ENCODE measurements around the gene TMPRSS2.

The TMPRSS2 gene

DNA sequence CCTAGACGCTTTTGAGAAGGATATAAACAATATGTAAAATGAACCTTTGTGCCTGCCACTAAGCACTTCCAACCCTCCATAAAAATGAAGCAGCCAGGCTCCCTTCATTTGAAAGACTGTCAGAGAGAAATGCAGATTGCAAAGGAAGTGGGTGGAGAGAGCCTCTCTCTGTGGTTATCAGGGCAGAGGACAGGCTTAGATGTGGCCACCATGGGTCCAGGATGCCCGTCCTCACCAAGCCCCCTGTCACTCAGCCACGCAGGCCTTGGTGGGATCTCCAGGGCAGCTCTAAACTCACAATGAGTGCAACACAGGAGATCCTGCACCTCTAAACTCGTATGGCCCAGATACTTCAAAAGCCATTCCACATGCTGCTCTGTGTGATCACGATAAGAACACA, 37.9 kb downstream of the TMPRSS2 start:
- Histone ChIP-seq H3K4me2 (ENCODE audit: insufficient read depth, low read length) (no peak overlapping the region), H3K36me3 (ENCODE audit: insufficient read depth, low read length) (no peaks in the 10 kb centered on the region)

DNA sequence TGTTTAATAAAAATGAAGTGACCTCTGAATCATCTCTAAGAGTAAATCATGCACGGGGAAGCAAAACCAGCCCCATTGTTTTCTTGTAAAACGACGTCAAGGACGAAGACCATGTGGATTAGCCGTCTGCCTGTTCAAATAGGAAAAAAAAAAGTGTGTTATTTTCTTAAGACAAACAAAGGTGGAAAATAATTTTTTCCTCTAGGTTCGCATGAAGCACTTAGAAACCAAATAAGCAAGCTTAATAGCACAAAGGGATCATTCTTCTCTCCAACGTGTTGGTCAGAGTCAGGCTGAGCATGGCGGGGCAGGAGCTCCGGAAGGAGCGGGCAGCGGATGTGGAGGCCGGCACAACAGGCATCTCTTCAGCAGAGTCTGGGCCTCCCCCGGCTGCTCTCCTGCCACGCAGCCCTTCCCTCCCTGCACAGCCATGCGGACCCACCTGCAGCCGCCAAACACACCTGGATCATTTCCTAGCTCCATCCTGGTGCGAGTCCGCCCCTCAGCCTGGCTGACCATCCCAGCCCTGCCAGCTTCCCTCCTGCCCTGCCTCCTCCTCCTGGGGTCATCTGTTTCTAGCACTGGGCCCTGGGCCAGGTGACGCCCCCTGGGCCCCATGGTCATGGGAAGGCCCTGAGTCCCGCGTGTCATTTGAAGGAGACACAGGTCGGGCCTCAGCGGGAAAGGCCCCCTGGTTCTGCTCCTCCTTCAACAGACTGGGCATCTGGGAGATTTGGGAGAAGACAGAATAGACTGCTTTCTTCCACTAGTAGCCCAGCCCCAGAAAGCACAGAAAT, 41.7 kb downstream of the TMPRSS2 start:
- H3K27me3 ChIP-seq (ENCODE audit: insufficient read depth, low read length, poor library complexity) = peaks cover under 1% of the 10 kb centered on the region
- no peak overlapping the region for H2AFZ ChIP-seq (ENCODE audit: low read depth, low read length)
- H3K9me3 ChIP-seq (ENCODE audit: insufficient read depth, low read length, severe bottlenecking) = peaks cover 6% of the 10 kb centered on the region
- no peak overlapping the region for H3K4me3 ChIP-seq (ENCODE audit: low read depth in 1 of 2, low read length in 2 of 2)
- no peaks in the 10 kb centered on the region for H3K36me3 ChIP-seq (ENCODE audit: insufficient read depth, low read length)
- ATAC-seq (ENCODE audit: insufficient read depth, low read depth) = no peak
- H3K9ac ChIP-seq (ENCODE audit: low read depth, low read length) = no peak overlapping the region
- TF ChIP-seq, protein P1, sequence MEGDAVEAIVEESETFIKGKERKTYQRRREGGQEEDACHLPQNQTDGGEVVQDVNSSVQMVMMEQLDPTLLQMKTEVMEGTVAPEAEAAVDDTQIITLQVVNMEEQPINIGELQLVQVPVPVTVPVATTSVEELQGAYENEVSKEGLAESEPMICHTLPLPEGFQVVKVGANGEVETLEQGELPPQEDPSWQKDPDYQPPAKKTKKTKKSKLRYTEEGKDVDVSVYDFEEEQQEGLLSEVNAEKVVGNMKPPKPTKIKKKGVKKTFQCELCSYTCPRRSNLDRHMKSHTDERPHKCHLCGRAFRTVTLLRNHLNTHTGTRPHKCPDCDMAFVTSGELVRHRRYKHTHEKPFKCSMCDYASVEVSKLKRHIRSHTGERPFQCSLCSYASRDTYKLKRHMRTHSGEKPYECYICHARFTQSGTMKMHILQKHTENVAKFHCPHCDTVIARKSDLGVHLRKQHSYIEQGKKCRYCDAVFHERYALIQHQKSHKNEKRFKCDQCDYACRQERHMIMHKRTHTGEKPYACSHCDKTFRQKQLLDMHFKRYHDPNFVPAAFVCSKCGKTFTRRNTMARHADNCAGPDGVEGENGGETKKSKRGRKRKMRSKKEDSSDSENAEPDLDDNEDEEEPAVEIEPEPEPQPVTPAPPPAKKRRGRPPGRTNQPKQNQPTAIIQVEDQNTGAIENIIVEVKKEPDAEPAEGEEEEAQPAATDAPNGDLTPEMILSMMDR (IDR thresholded peaks at IDR 0.05; ENCODE audit: borderline replicate concordance, extremely low read depth, low read length, poor library complexity, severe bottlenecking) = no peak
- no peak for TF ChIP-seq EZH2 (IDR thresholded peaks at IDR 0.05; ENCODE audit: borderline replicate concordance, low read depth, low read length, severe bottlenecking)
- no peak overlapping the region for H3K4me2 ChIP-seq (ENCODE audit: insufficient read depth, low read length)
- no peaks in the 10 kb centered on the region for H3K79me2 ChIP-seq (ENCODE audit: insufficient read depth, low read length)
- H4K20me1 ChIP-seq (ENCODE audit: insufficient read depth, low read length) = no peaks in the 10 kb centered on the region
- no peak overlapping the region for H3K27ac ChIP-seq (ENCODE audit: low read length)
- DNase-seq = no peak
- H3K4me1 ChIP-seq (ENCODE audit: insufficient read depth, low read length) = peaks cover 7% of the 10 kb centered on the region; the same call in 1 of the 2 replicates

More for the DNA sequence above, 37.9 kb downstream of the TMPRSS2 start:
- peak; percentile 36 for DNase-seq
- Histone ChIP-seq H3K4me3 (ENCODE audit: low read depth in 1 of 2, low read length in 2 of 2) (no peak overlapping the region), H3K4me1 (ENCODE audit: insufficient read depth, low read length) (peaks cover 7% of the 10 kb centered on the region; the same call in 1 of the 2 replicates), H3K79me2 (ENCODE audit: insufficient read depth, low read length) (no peaks in the 10 kb centered on the region), H2AFZ (ENCODE audit: low read depth, low read length) (no peak overlapping the region), H4K20me1 (ENCODE audit: insufficient read depth, low read length) (no peaks in the 10 kb centered on the region), H3K27ac (ENCODE audit: low read length) (no peak overlapping the region), H3K9me3 (ENCODE audit: insufficient read depth, low read length, severe bottlenecking) (no peaks in the 10 kb centered on the region), H3K27me3 (ENCODE audit: insufficient read depth, low read length, poor library complexity) (peaks cover 4% of the 10 kb centered on the region), H3K9ac (ENCODE audit: low read depth, low read length) (no peak overlapping the region)
- TF ChIP-seq EZH2 (IDR thresholded peaks at IDR 0.05; ENCODE audit: borderline replicate concordance, low read depth, low read length, severe bottlenecking) = no peak
- TF ChIP-seq, protein P1 (IDR thresholded peaks at IDR 0.05; ENCODE audit: borderline replicate concordance, extremely low read depth, low read length, poor library complexity, severe bottlenecking) = no peak
- peak; percentile 80 for ATAC-seq (ENCODE audit: insufficient read depth, low read depth)

DNA sequence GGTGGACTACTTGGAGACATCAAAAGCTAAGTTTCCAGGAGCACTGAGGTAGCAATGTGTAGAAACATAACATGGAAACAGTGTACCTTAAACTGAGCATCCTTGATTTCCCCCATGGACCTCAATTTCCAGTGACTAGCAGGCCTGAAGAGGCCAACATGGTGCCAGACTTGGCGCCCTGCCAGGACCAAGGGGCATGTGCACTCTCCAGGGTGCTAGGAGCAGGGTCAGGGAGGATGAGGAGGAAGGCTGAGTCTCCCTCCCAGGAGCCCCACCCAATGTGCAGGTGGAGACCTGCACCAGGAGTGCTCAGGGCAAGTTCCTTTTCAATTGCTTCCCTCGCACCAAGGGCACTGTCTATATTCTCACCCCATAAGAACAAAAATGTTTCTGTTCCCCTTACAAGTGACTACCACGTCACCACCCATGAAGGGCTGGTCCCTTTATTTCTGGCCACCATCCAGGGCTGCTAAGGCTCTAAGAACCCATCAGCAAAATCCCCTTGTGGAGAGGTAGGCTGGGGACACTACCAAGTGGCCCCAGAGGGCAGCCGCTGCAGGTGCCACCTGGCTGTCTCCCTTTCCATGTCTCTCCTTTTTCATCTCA, 42.7 kb downstream of the TMPRSS2 start:
- H3K4me2 ChIP-seq (ENCODE audit: insufficient read depth, low read length) = no peak overlapping the region

More for the DNA sequence above, 42.7 kb downstream of the TMPRSS2 start:
- ATAC-seq (ENCODE audit: insufficient read depth, low read depth) (no peak), DNase-seq (no peak)
- TF ChIP-seq, protein P1 (IDR thresholded peaks at IDR 0.05; ENCODE audit: borderline replicate concordance, extremely low read depth, low read length, poor library complexity, severe bottlenecking) = no peak
- no peak for TF ChIP-seq EZH2 (IDR thresholded peaks at IDR 0.05; ENCODE audit: borderline replicate concordance, low read depth, low read length, severe bottlenecking)
- Histone ChIP-seq H3K9ac (ENCODE audit: low read depth, low read length) (no peak overlapping the region), H2AFZ (ENCODE audit: low read depth, low read length) (no peak overlapping the region), H3K79me2 (ENCODE audit: insufficient read depth, low read length) (no peaks in the 10 kb centered on the region), H3K27ac (ENCODE audit: low read length) (no peak overlapping the region), H4K20me1 (ENCODE audit: insufficient read depth, low read length) (no peaks in the 10 kb centered on the region), H3K4me1 (ENCODE audit: insufficient read depth, low read length) (peaks cover 6% of the 10 kb centered on the region; the same call in 1 of the 2 replicates), H3K27me3 (ENCODE audit: insufficient read depth, low read length, poor library complexity) (no peaks in the 10 kb centered on the region), H3K9me3 (ENCODE audit: insufficient read depth, low read length, severe bottlenecking) (peaks cover 6% of the 10 kb centered on the region), H3K36me3 (ENCODE audit: insufficient read depth, low read length) (no peaks in the 10 kb centered on the region), H3K4me3 (ENCODE audit: low read depth in 1 of 2, low read length in 2 of 2) (no peak overlapping the region)

Measured in DND-41 (cell line).